22Rv1 (cell line): ENCODE data around the gene THRSP.

Experiments used
- ZFX ChIP-seq: fragments of 450-650 bp; IDR thresholded peaks from 2 replicates; pipeline ENCODE4 v1.6.1; 2017; ENCODE audit warnings: antibody characterized with exemption, borderline replicate concordance
- TF ChIP-seq, protein P1 (sequence below): fragments of 450-650 bp; IDR thresholded peaks from 2 replicates; pipeline ENCODE4 v1.5.1; 2017; ENCODE audit warnings: mild to moderate bottlenecking

GRCh38 chr11:78112582-78113275, 49.1 kb downstream of the THRSP start:
- TF ChIP-seq, protein P1, sequence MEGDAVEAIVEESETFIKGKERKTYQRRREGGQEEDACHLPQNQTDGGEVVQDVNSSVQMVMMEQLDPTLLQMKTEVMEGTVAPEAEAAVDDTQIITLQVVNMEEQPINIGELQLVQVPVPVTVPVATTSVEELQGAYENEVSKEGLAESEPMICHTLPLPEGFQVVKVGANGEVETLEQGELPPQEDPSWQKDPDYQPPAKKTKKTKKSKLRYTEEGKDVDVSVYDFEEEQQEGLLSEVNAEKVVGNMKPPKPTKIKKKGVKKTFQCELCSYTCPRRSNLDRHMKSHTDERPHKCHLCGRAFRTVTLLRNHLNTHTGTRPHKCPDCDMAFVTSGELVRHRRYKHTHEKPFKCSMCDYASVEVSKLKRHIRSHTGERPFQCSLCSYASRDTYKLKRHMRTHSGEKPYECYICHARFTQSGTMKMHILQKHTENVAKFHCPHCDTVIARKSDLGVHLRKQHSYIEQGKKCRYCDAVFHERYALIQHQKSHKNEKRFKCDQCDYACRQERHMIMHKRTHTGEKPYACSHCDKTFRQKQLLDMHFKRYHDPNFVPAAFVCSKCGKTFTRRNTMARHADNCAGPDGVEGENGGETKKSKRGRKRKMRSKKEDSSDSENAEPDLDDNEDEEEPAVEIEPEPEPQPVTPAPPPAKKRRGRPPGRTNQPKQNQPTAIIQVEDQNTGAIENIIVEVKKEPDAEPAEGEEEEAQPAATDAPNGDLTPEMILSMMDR = no peak
- TF ChIP-seq ZFX = no peak
